Kidney epithelial cell (primary cell): Measurements from ENCODE around the gene TATDN2. TPM values are rescaled to one million over a fixed set of nuclear protein-coding genes. Genes with fewer than 3 reads are reported as not detected.

ENCODE experiments used
- DNase-seq: peaks from one replicate; pipeline ENCODE4 v3.0.0-alpha.2; 2010; ENCODE audit warnings: low read depth
- H3K27me3 ChIP-seq: 2 replicates; pipeline ENCODE4 v1.6.0; 2011; ENCODE audit warnings: low read length; ENCODE audit not compliant: control insufficient read depth, insufficient read depth
- H3K36me3 ChIP-seq: 2 replicates; pipeline ENCODE4 v1.5.1; 2011; ENCODE audit warnings: low read length; ENCODE audit not compliant: control insufficient read depth, insufficient read depth
- H3K4me3 ChIP-seq: 2 replicates; pipeline ENCODE4 v1.5.1; 2011; ENCODE audit warnings: low read depth, mild to moderate bottlenecking, control low read depth, low read length
- total RNA-seq: library from RNA; depleted of rRNA; stranded (reverse); fragments of >200 nt; gene quantifications from 2 replicates; pipeline ENCODE4 v1.2.3, GENCODE V29; 2015
- TF ChIP-seq, protein P1 (sequence below): IDR thresholded peaks from 2 replicates; pipeline ENCODE4 v1.5.1; 2011; ENCODE audit warnings: mild to moderate bottlenecking, moderate library complexity, low read length, control low read depth, inconsistent platforms; ENCODE audit not compliant: insufficient read depth, poor library complexity, severe bottlenecking

The TATDN2 gene
- total RNA-seq, 1 donor from 2014 or later = 14.8 TPM

DNA sequence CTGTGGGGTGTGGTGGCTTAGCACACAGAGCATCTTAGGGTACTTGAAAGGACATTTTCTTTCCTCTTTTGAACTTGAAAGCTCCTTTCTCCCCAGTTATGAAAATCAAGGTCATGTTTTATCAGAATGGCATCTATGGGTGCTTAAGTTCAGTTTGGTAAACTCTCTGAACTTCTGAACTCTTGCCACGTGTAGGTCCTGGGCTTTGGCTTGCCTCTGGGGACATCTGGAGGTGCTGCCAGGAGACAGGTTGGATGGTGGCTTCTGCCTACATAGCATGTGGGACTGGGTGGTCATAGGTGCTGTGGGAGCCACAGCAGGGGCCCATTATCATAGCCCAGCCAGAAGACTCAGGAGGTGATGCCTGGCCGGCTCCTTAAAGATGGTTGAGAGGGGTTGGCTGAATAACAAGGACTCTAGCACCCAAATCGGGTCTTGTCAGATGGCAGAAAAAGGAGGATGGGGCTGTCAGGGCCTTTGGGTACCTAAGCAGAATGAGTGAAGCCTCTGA, 28.9 kb downstream of the TATDN2 start:
- Histone ChIP-seq H3K36me3 (no peaks in the 10 kb centered on the region), H3K27me3 (no peaks in the 10 kb centered on the region), H3K4me3 (no peak overlapping the region)
- DNase-seq = no peak
- TF ChIP-seq, protein P1, sequence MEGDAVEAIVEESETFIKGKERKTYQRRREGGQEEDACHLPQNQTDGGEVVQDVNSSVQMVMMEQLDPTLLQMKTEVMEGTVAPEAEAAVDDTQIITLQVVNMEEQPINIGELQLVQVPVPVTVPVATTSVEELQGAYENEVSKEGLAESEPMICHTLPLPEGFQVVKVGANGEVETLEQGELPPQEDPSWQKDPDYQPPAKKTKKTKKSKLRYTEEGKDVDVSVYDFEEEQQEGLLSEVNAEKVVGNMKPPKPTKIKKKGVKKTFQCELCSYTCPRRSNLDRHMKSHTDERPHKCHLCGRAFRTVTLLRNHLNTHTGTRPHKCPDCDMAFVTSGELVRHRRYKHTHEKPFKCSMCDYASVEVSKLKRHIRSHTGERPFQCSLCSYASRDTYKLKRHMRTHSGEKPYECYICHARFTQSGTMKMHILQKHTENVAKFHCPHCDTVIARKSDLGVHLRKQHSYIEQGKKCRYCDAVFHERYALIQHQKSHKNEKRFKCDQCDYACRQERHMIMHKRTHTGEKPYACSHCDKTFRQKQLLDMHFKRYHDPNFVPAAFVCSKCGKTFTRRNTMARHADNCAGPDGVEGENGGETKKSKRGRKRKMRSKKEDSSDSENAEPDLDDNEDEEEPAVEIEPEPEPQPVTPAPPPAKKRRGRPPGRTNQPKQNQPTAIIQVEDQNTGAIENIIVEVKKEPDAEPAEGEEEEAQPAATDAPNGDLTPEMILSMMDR = no peak

DNA sequence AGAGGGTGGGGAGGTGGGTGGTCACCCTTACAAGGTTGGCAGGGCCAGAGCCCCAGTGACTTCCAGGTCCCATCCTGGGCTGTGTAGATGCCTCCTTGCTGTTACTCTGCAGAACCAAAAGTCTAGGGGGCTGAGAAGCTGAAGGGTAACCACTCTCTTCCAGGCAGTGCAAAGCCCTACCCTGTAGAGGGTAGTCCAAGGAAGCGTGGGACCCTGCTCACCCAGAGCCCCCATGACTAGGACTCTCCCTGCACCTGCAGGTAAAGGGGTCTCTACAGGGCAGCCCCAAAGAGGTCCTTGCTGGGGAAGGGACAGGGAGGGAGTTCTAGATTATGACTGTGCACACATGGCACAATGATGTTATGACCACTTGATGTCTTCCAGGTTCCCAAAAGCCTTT, 30.2 kb downstream of the TATDN2 start:
- TF ChIP-seq, protein P1 = no peak
- Histone ChIP-seq H3K36me3 (no peaks in the 10 kb centered on the region), H3K4me3 (no peak overlapping the region), H3K27me3 (no peaks in the 10 kb centered on the region)
- no peak for DNase-seq

DNA sequence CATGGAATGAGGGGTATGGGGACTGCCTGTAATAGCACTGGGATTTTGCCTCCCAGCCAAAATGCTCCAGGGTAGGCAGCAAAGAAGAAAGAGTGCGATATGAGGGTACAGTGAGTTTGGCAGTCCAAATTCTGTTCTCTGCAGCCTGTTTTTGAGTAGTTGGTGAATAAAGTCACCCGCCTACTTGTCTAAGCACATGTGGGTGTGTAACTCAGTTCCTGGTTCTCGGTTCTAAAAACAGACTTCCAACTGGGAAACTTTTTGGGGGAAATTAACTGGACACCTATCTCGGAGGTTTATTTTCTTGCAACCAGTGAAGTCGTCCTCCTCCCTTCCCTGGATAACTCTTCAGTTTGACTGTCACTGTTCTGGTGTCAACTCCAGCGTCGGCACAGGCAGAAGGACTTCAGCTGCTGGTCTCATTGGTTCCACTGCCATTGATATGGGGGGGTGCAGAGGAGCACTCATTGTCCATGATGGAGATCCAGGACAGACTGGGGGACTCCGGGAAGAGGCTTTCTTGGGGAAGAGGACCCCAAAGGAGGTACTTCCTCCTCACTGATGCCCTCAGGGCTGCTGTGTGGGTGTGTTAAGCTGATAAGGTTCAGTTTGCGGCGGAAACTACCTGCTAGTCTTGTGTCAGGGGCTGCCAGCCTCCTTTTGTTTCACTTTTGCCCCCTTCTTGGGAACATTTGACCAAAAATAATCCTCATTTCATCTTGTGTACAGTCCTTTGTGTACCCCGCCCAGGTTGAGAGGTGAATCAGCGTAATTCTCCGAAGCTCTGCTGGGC, 31.3 kb downstream of the TATDN2 start:
- Histone ChIP-seq H3K4me3 (no peak overlapping the region), H3K36me3 (no peaks in the 10 kb centered on the region), H3K27me3 (no peaks in the 10 kb centered on the region)
- TF ChIP-seq, protein P1 = no peak
- DNase-seq = no peak

DNA sequence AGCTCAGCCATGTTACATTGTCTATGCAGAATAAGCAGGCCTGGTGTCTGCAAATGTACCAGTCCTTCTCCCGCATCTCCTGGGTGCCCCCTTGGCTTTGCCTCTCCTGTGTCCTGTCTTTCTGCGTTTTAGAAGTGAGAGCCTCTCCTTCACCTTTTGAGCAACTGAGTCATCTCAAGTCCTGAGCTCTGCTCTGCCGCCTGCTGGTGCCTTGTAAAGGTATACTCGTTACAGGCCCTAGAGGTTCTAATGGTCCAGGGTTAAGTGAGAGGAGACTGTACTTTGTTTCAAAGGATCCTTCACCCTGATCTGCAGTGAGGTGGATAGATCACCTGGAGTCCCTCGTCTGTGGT, 31.9 kb downstream of the TATDN2 start:
- no peak for DNase-seq
- Histone ChIP-seq H3K27me3 (no peaks in the 10 kb centered on the region), H3K36me3 (no peaks in the 10 kb centered on the region), H3K4me3 (no peak overlapping the region)
- TF ChIP-seq, protein P1 = no peak

DNA sequence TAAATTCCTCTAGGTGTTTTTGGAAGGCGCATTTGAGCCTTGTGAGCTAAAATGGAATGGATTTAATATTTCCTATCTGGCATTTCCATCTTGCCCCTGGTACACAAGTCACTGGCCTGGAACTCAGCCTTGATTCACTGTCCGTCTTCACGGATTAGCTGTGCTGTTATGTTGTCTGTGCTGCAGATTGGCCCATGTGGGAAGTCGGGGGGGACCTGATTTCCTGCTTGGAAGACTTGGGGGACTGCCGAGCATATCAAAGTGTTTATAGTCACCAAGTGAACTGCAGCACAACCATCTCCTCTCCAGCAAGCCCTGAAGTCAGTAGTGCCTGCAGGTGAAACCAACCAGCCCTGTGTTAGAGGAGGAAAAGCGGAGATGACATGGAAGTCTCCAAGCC, 32.3 kb downstream of the TATDN2 start:
- TF ChIP-seq, protein P1 = no peak
- no peaks in the 10 kb centered on the region for H3K36me3 ChIP-seq
- DNase-seq = no peak
- no peaks in the 10 kb centered on the region for H3K27me3 ChIP-seq
- H3K4me3 ChIP-seq = no peak overlapping the region

DNA sequence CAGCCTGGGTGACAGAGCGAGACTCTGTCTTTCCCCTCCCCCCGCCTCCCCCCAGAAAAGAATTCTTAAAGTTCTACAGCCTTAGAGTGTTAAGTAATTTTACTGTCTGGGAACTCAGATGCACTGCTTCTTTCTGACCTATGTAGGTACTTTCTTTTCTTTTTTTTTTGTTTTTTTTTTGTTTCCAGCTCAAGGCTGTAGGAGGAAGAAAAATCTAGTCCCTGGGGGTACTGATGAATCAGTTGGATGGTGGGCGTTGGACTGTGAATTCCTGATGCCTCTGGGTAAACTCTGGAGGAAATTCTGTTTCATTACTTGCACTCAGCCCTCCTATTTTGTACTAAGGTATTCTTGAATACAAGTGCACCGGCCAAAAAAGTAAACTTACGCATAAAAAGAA, 33.7 kb downstream of the TATDN2 start:
- DNase-seq = no peak
- no peaks in the 10 kb centered on the region for H3K27me3 ChIP-seq
- H3K36me3 ChIP-seq = no peaks in the 10 kb centered on the region
- H3K4me3 ChIP-seq = no peak overlapping the region
- TF ChIP-seq, protein P1 = no peak
